HG03342 (cell line): ENCODE data around the gene FGFR1OP2.
A peak's percentile ranks its signal among the peaks of the same experiment; 100 is the strongest.

Source experiments
- ATAC-seq: cut with Tn5 transposase; IDR thresholded peaks from one replicate; pipeline ENCODE4 v1.9.1; 2021; ENCODE audit warnings: mild to moderate bottlenecking, moderate library complexity; ENCODE audit not compliant: unreplicated experiment

Gene FGFR1OP2

GRCh38 chr12:27000961-27001360 is 62.7 kb downstream of the FGFR1OP2 start:
- ATAC-seq, result no peak

GRCh38 chr12:27001663-27002062 is 63.4 kb downstream of the FGFR1OP2 start:
- ATAC-seq, result no peak

- no peak for ATAC-seq
Measured at GRCh38 chr12:27002141-27002540, 63.9 kb downstream of the FGFR1OP2 start.

- ATAC-seq, result no peak
Measured at GRCh38 chr12:27003421-27004381, 65.4 kb downstream of the FGFR1OP2 start.

GRCh38 chr12:27005495-27005894 is 67.2 kb downstream of the FGFR1OP2 start:
- ATAC-seq, result no peak

- no peak for ATAC-seq
Measured at GRCh38 chr12:27006797-27007467, 68.7 kb downstream of the FGFR1OP2 start.

DNA sequence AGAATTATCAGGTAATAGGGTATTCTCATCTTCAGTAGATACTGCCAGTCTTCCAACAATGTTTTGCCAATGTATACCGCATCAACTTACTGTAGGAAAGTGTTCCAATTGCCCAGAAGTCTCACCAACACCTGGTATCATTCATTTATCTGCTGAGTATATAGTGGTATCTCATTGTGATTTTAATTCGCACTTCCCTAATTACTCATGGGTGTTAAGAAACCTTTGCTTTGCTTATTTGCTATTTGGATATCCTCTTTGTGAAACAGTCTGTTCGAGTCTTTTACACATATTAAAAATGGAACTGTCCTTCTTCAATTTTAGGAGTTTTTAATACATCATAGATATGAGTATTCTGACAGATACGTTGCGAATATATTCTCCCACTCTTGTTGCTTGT is 69.8 kb downstream of the FGFR1OP2 start:
- no peak for ATAC-seq

GRCh38 chr12:27009881-27010301 is 71.6 kb downstream of the FGFR1OP2 start:
- ATAC-seq, result no peak

DNA sequence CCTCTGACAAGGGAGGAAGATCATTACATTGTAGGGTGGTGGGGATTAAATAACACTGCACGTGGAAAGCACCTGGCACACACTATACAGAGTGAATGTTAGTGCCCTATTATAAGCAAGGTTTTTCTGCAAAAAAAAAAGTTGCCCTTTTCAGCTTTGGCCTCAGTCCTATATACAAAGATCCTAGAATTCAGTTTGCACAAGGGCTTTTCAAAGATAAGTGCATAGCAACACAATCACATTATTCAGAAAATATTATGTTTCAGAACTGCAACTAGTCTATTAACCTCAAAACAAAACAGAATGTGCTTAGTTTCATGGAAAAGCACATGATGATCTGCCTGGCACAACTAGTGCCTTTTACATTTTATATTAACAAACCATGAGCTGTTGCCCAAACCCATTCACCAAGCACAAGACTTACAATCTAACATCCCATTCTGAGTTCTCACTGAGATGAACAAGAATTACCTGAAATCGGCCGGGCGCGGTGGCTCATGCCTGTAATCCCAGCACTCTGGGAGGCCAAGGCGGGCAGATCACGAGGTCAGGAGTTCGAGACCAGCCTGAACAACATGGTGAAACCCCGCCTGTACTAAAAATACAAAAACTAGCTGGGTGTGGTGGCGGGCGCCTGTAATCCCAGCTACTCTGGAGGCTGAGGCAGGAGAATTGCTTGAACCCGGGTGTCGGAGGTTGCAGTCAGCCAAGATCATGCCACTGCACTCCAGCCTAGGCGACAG is 74.1 kb downstream of the FGFR1OP2 start:
- no peak for ATAC-seq

DNA sequence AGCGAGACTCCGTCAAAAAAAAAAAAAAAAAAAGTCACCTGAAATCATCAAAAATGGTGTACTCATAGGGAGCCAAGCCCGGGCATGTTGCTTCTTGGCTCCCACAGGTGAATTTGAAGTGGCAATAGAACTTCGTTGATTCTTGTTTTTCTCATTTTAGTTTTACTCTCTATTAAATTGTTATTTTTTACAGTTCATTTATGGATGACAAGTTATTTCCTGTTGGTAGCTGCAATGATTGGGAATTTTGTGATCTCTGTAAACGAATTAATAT is 74.6 kb downstream of the FGFR1OP2 start:
- ATAC-seq, result no peak

- ATAC-seq, result peak; percentile 16
Measured at GRCh38 chr12:27013611-27014084, 75.4 kb downstream of the FGFR1OP2 start.

GRCh38 chr12:27014085-27014858 is 76.0 kb downstream of the FGFR1OP2 start, which contains the start of gene TM7SF3:
Gene TM7SF3, minus strand, starts transcription at chr12:27014384. Its CDS starts 216 bp downstream, at chr12:27014168.
- peak; percentile 83 for ATAC-seq

DNA sequence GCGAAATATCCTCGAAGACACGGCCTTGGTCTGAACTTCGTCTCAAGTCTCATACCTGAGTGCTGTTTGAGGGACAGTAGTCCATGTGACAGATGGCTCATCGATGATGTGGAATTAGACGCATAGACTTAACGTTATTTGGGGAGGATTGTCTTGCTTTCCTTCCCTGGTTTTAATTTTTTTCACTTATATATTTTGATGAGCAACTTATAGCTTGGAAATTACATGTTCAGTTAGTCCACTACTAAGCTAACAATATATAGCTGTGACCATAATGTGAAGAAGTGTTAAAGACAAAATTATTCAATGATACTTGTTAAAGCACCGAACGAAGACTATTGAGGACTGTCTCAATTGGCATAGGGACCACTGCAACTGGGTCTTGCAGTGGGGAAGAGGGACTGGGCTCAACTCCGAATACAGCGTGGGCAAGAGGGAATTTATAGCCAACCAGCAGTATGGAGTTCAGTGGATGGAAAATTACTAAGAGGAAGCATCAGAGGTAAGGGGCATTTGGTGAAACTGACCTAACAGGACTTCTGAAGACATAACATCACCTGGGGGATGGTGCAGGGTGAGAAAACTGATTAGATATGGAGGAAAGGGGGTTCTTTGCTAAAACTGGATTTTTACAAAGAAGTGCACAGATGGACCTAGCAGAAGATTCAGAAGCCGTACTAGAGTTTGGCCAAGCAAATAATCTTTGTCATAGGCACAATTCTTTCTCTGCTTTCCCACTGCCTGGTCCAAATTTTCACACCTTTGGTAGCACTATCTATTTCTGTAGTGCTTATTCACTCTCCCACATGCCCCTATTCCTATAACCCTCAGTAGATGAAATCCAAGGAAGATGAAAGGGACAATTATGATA is 76.8 kb downstream of the FGFR1OP2 start:
- ATAC-seq, result no peak

DNA sequence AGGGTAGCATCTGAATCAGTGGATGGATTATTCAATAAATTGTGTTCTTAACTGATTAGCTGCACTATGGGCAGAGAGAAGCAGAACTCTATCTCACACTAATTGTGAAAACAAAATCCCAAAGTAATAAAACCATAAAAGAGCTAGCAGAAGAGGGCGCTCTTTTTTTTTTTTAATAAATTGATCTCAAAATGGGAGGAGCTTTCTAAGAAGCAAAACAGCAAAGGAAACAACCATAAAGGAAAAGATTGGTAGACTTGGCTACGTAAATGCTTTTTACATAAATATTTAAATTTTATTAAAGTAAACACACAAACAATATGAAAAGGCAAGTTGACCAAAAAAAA is 77.4 kb downstream of the FGFR1OP2 start:
- ATAC-seq, result no peak
